Endothelial cell of umbilical vein (primary cell): Measurements from ENCODE around the gene TUSC2. TPM values are rescaled to one million over a fixed set of nuclear protein-coding genes. Genes with fewer than 3 reads are reported as not detected.

Source experiments
- BruUV-seq: library from RNA; stranded (reverse); fragments of 400-500 nt; replicated peaks from 2 replicates; lab custom pipeline; 2021; lab: Mats Ljungman, UMichigan
- CTCF ChIA-PET: fragments of 300-600, 350-600 bp; sonication (Branson Sonifier 250); formaldehyde crosslinking; loops from one replicate; lab custom pipeline; 2021; ENCODE audit warnings: antibody characterized with exemption, inconsistent platforms; lab: Charles Lee
- POLR2A ChIA-PET: fragments of 300-600, 350-600 bp; sonication (Branson Sonifier 250); formaldehyde crosslinking; loops from one replicate; lab custom pipeline; 2021; ENCODE audit warnings: antibody characterized with exemption, inconsistent platforms; lab: Charles Lee
- DNase-seq: peaks from one replicate; pipeline ENCODE4 v3.0.0-alpha.2; 2011; ENCODE audit warnings: low read depth, low spot score
- FAIRE-seq: peaks from 2 replicates; lab custom pipeline; 2011; peaks lifted over from hg19 to GRCh38; lab: Jason Lieb, UNC
- H2AFZ ChIP-seq: 2 replicates; pipeline ENCODE4 v1.6.0; 2012; ENCODE audit warnings: low read depth, low read length, control low read depth, inconsistent platforms
- H3K27ac ChIP-seq: 2 replicates; pipeline ENCODE4 v1.5.1; 2011; ENCODE audit warnings: low read depth, mild to moderate bottlenecking, control low read depth, low read length, moderate library complexity; ENCODE audit not compliant: insufficient read depth
- H3K27me3 ChIP-seq, 2 experiments: 2 replicates each; pipeline versions ENCODE4 v1.6.0 to v1.6.1; 2011; ENCODE audit warnings: low read length in 2 of 2, mixed read lengths in 1 of 2; ENCODE audit not compliant: control insufficient read depth in 2 of 2, insufficient read depth in 2 of 2
- H3K36me3 ChIP-seq, 2 experiments: 2 replicates in 1 of 2; 3 replicates in 1 of 2; pipeline ENCODE4 v1.5.1; 2011; ENCODE audit warnings: low read length in 2 of 2, mild to moderate bottlenecking in 1 of 2, moderate library complexity in 1 of 2; ENCODE audit not compliant: control insufficient read depth in 2 of 2, insufficient read depth in 2 of 2; ENCODE audit errors: extremely low read depth in 1 of 2
- H3K4me1 ChIP-seq: 3 replicates; pipeline ENCODE4 v1.5.1; 2011; ENCODE audit warnings: mild to moderate bottlenecking, low read length; ENCODE audit not compliant: control insufficient read depth, insufficient read depth; ENCODE audit errors: extremely low read depth
- H3K4me2 ChIP-seq: 2 replicates; pipeline ENCODE4 v1.6.1; 2011; ENCODE audit warnings: low read length, control low read depth, mixed read lengths; ENCODE audit not compliant: insufficient read depth
- H3K4me3 ChIP-seq, 3 experiments: fragments of 200-600 bp in 1 of 3; sonication (generic), shearing (Covaris generic) in 1 of 3; replicated peaks in 1 of 3; 2 replicates each; pipeline ENCODE4 v1.5.1; 2011 to 2016; ENCODE audit warnings: control low read depth in 3 of 3, low read length in 3 of 3, mild to moderate bottlenecking in 2 of 3, inconsistent platforms in 1 of 3, low read depth in 1 of 3, moderate library complexity in 1 of 3; ENCODE audit not compliant: insufficient read depth in 1 of 3
- H3K79me2 ChIP-seq: 2 replicates; pipeline ENCODE4 v1.6.0; 2012; ENCODE audit warnings: low read length, inconsistent platforms; ENCODE audit not compliant: control insufficient read depth, insufficient read depth
- H3K9ac ChIP-seq: replicated peaks from 2 replicates; pipeline ENCODE3; 2011; ENCODE audit warnings: low read length, control low read depth; ENCODE audit not compliant: insufficient read depth; ENCODE audit errors: extremely low read depth
- H3K9me1 ChIP-seq: replicated peaks from 3 replicates; pipeline ENCODE4 v1.6.0; 2011; ENCODE audit warnings: mild to moderate bottlenecking, low read length; ENCODE audit not compliant: control insufficient read depth, insufficient read depth; ENCODE audit errors: extremely low read depth
- H3K9me3 ChIP-seq: replicated peaks from 2 replicates; pipeline ENCODE4 v1.5.1; 2012; ENCODE audit warnings: low read length, inconsistent platforms; ENCODE audit not compliant: control insufficient read depth, insufficient read depth
- H4K20me1 ChIP-seq: replicated peaks from 2 replicates; pipeline ENCODE3; 2011; ENCODE audit warnings: mild to moderate bottlenecking, low read length; ENCODE audit not compliant: control insufficient read depth, insufficient read depth; ENCODE audit errors: extremely low read depth
- EZH2 ChIP-seq: IDR thresholded peaks from 2 replicates; pipeline ENCODE4 v1.6.1; 2012; ENCODE audit warnings: borderline replicate concordance, low read depth, mild to moderate bottlenecking, moderate library complexity, low read length, inconsistent platforms; ENCODE audit not compliant: severe bottlenecking
- GATA2 ChIP-seq: IDR thresholded peaks from 2 replicates; pipeline ENCODE4 v1.7.0; 2011; ENCODE audit warnings: low read depth, mild to moderate bottlenecking, moderate library complexity, mixed read lengths, low read length; ENCODE audit not compliant: insufficient read length, insufficient read depth
- JUN ChIP-seq: IDR thresholded peaks from 2 replicates; pipeline ENCODE4 v1.6.1; 2011; ENCODE audit warnings: borderline replicate concordance, low read depth; ENCODE audit not compliant: insufficient read length, insufficient read depth
- MYC ChIP-seq: IDR thresholded peaks from one replicate; pipeline ENCODE4 v1.6.1; 2011; ENCODE audit warnings: mild to moderate bottlenecking, low read depth, low read length
- POLR2A ChIP-seq: IDR thresholded peaks from 2 replicates; pipeline ENCODE4 v1.6.1; 2012; ENCODE audit warnings: low read depth, mild to moderate bottlenecking, control low read depth, low read length
- POLR2AphosphoS5 ChIP-seq: IDR thresholded peaks from 2 replicates; pipeline ENCODE4 v1.6.1; 2012; ENCODE audit warnings: low read depth, mild to moderate bottlenecking, control low read depth, low read length, moderate library complexity; ENCODE audit not compliant: insufficient read depth
- dilution Hi-C: fragments of 300-500 bp; cut with MboI; formaldehyde crosslinking; loops from one replicate; pipeline ENCODE4 v1.15.0; 2019; ENCODE audit warnings: low sequenced_read_pairs; ENCODE audit not compliant: extremely low pct_ligation_motif_present
- intact Hi-C: fragments of 100-400 bp; cut with micrococcal nuclease; formaldehyde crosslinking; loops from one replicate; pipeline ENCODE4 v1.10.0; 2022
- polyA plus RNA-seq, 4 experiments: library from polyadenylated mRNA; depleted of rRNA in 3 of 4; stranded (reverse) in 3 of 4; unstranded in 1 of 4; fragments of >200 nt; gene quantifications; 2 replicates each; pipeline versions ENCODE4 v1.2.1 to v1.2.3, GENCODE V29; 2011 to 2012; ENCODE audit warnings: missing spikeins in 1 of 4
- total RNA-seq: library from RNA; stranded (reverse); gene quantifications from 2 replicates; pipeline ENCODE4 v1.2.3, GENCODE V29; 2021
- TF ChIP-seq, protein P1 (sequence below), 2 donors: IDR thresholded peaks; 1 replicate in 1 of 2; 2 replicates in 1 of 2; pipeline ENCODE4 v1.5.1; 2011; ENCODE audit warnings: low read length in 2 of 2, mild to moderate bottlenecking in 2 of 2, moderate library complexity in 2 of 2, control low read depth in 1 of 2, inconsistent platforms in 1 of 2, low read depth in 1 of 2; ENCODE audit not compliant: insufficient read depth in 1 of 2; ENCODE audit errors: extremely low read depth in 1 of 2
- TF ChIP-seq, protein P2 (sequence below): IDR thresholded peaks from 2 replicates; pipeline ENCODE4 v1.6.1; 2011; ENCODE audit not compliant: insufficient read depth, insufficient read length

TUSC2 gene
- total and polyA plus RNA-seq, 2 donors (not counting 3 experiments of a cell fraction or from before 2014, with no cell fraction given) = 30.0 to 89.0 TPM

DNA sequence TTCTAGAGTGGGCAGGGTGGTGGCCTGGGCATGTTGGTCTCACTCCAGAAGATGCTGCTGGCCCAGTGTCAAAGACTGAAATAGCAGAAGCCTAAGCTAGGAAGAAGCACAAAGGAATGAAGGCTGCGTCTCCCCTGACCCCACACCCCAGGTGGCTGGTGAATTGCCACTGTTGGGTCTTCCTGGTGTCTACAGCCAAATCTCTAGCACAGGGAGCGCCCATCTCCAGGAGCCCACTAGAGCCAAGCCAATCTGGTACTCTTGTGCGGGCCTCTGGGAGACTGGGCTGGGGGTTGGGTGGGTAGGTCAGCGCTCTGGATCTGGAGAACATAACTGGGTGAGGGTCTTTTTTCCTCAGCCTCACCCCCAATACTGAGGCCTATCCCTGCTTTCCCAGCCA is 894 bp downstream of the TUSC2 start:
- Histone ChIP-seq H3K27ac (peak overlapping the region; percentile 70), H3K4me3 (peak overlapping the region in 2 of 3 experiments; percentile 69 to 88), H3K9ac (peak overlapping the region; percentile 87), H3K9me3 (no peaks in the 10 kb centered on the region), H3K79me2 (peaks cover 27% of the 10 kb centered on the region), H3K4me1 (peaks cover 32% of the 10 kb centered on the region), H3K27me3 (no peaks in the 10 kb centered on the region), H3K4me2 (peak overlapping the region; percentile 83), H3K9me1 (no peaks in the 10 kb centered on the region), H3K36me3 (peaks cover 20 to 39% of the 10 kb centered on the region in 2 experiments), H4K20me1 (no peaks in the 10 kb centered on the region), H2AFZ (no peak overlapping the region)
- no peak for DNase-seq
- BruUV-seq = TSS peak; percentile 6
- POLR2A ChIA-PET = interaction anchor here (1.9 kb wide), 1 partner anchor 10 kb away, joined by 8 read pairs; no protein-coding TSS in a partner anchor
- CTCF ChIA-PET = interaction anchor here (1.6 to 1.8 kb wide), 3 partner anchors 10 to 101 kb away, joined by 4 to 13 read pairs (median 6); partner anchors contain the start of genes HYAL3 and NAA80
- TF ChIP-seq GATA2 = no peak
- no peak for TF ChIP-seq MYC
- TF ChIP-seq, protein P1, sequence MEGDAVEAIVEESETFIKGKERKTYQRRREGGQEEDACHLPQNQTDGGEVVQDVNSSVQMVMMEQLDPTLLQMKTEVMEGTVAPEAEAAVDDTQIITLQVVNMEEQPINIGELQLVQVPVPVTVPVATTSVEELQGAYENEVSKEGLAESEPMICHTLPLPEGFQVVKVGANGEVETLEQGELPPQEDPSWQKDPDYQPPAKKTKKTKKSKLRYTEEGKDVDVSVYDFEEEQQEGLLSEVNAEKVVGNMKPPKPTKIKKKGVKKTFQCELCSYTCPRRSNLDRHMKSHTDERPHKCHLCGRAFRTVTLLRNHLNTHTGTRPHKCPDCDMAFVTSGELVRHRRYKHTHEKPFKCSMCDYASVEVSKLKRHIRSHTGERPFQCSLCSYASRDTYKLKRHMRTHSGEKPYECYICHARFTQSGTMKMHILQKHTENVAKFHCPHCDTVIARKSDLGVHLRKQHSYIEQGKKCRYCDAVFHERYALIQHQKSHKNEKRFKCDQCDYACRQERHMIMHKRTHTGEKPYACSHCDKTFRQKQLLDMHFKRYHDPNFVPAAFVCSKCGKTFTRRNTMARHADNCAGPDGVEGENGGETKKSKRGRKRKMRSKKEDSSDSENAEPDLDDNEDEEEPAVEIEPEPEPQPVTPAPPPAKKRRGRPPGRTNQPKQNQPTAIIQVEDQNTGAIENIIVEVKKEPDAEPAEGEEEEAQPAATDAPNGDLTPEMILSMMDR (IDR thresholded peaks at IDR 0.05; ENCODE audit: extremely low read depth in 1 of 2, insufficient read depth in 1 of 2, low read depth in 1 of 2, low read length in 2 of 2) = no peak
- TF ChIP-seq POLR2AphosphoS5 = no peak
- no peak for TF ChIP-seq EZH2
- TF ChIP-seq, protein P2, sequence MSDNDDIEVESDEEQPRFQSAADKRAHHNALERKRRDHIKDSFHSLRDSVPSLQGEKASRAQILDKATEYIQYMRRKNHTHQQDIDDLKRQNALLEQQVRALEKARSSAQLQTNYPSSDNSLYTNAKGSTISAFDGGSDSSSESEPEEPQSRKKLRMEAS = no peak
- no peak for TF ChIP-seq JUN
- TF ChIP-seq POLR2A = no peak
- dilution Hi-C loops (no loop called here), intact Hi-C loops (no loop called here)
- no peak for FAIRE-seq
